Liver (tissue), 9 donors: ENCODE data around the gene ADGRD1. TPM values are rescaled to one million over a fixed set of nuclear protein-coding genes. Genes with fewer than 3 reads are reported as not detected.

Experiments
- DNase-seq: peaks from one replicate; pipeline ENCODE4 v3.0.0-alpha.2; 2017; ENCODE audit warnings: low spot score
- H3K27ac ChIP-seq, 2 donors: one replicate each; pipeline ENCODE4 v1.7.0; 2013; ENCODE audit warnings: inconsistent platforms in 2 of 2, low read length in 2 of 2, control low read depth in 1 of 2, low read depth in 1 of 2, mild to moderate bottlenecking in 1 of 2
- H3K27me3 ChIP-seq, 4 donors: one replicate each; pipeline versions ENCODE4 v1.6.1 to v1.7.0; 2013; ENCODE audit warnings: low read length in 3 of 4, inconsistent platforms in 1 of 4, mild to moderate bottlenecking in 1 of 4, moderate library complexity in 1 of 4; ENCODE audit not compliant: control insufficient read depth in 4 of 4, insufficient read depth in 4 of 4
- H3K36me3 ChIP-seq, 4 donors: one replicate each; pipeline versions ENCODE4 v1.6.1 to v1.7.0; 2013; ENCODE audit warnings: low read length in 3 of 4, mild to moderate bottlenecking in 3 of 4, low read depth in 1 of 4, moderate library complexity in 1 of 4; ENCODE audit not compliant: control insufficient read depth in 4 of 4, insufficient read depth in 3 of 4
- H3K4me1 ChIP-seq, 4 donors: one replicate each; pipeline versions ENCODE4 v1.6.1 to v1.7.0; 2013; ENCODE audit warnings: low read length in 3 of 4, mild to moderate bottlenecking in 3 of 4, moderate library complexity in 1 of 4; ENCODE audit not compliant: control insufficient read depth in 4 of 4, insufficient read depth in 4 of 4
- H3K4me3 ChIP-seq, 3 donors: one replicate each; pipeline versions ENCODE4 v1.6.1 to v1.7.0; 2013; ENCODE audit warnings: low read length in 3 of 3, control low read depth in 1 of 3, low read depth in 1 of 3, mild to moderate bottlenecking in 1 of 3
- H3K9ac ChIP-seq, 2 donors: one replicate each; pipeline ENCODE4 v1.7.0; 2013; ENCODE audit warnings: low read length in 2 of 2, mild to moderate bottlenecking in 2 of 2, moderate library complexity in 2 of 2, control low read depth in 1 of 2, low read depth in 1 of 2
- H3K9me3 ChIP-seq, 4 donors: one replicate each; pipeline versions ENCODE4 v1.6.1 to v1.7.0; 2013; ENCODE audit warnings: low read length in 3 of 4; ENCODE audit not compliant: control insufficient read depth in 4 of 4
- FOXA2 ChIP-seq: IDR thresholded peaks from 2 replicates; pipeline ENCODE4 v1.6.1; 2016; ENCODE audit warnings: antibody characterized with exemption
- GABPA ChIP-seq, 2 donors: IDR thresholded peaks in 1 of 2; conservative IDR thresholded peaks in 1 of 2; 2 replicates each; pipeline ENCODE4 v1.6.1; 2016; ENCODE audit warnings: antibody characterized with exemption in 2 of 2, mild to moderate bottlenecking in 1 of 2, moderate library complexity in 1 of 2
- HNF4A ChIP-seq, 2 donors: conservative IDR thresholded peaks; 2 replicates each; pipeline ENCODE4 v1.6.1; 2016; ENCODE audit warnings: antibody characterized with exemption in 2 of 2, mild to moderate bottlenecking in 2 of 2
- HNF4G ChIP-seq: IDR thresholded peaks from 2 replicates; pipeline ENCODE4 v1.6.1; 2016; ENCODE audit warnings: antibody characterized with exemption
- JUND ChIP-seq, 2 donors: IDR thresholded peaks; 2 replicates each; pipeline ENCODE4 v1.6.1; 2016; ENCODE audit warnings: antibody characterized with exemption in 2 of 2
- NR2F2 ChIP-seq: IDR thresholded peaks from 2 replicates; pipeline ENCODE4 v1.6.1; 2016; ENCODE audit warnings: antibody characterized with exemption
- RAD21 ChIP-seq, 2 donors: IDR thresholded peaks; 2 replicates each; pipeline ENCODE4 v1.6.1; 2016; ENCODE audit warnings: antibody characterized with exemption in 2 of 2, mild to moderate bottlenecking in 2 of 2
- SP1 ChIP-seq: IDR thresholded peaks from 2 replicates; pipeline ENCODE4 v1.6.1; 2018; ENCODE audit warnings: antibody characterized with exemption, mild to moderate bottlenecking
- YY1 ChIP-seq: IDR thresholded peaks from 2 replicates; pipeline ENCODE4 v1.6.1; 2016; ENCODE audit warnings: antibody characterized with exemption, mild to moderate bottlenecking
- WGBS: extraction: QIAGEN DNeasy Blood & Tissue Kit; methylation state at CpG from one replicate; pipeline ENCODE4 v1.1.7; 2013; 5-methylcytosine and 5-hydroxymethylcytosine counted together
- polyA plus RNA-seq, 2 donors: library from polyadenylated mRNA; stranded (reverse) in 1 of 2; unstranded in 1 of 2; fragments of 200-250 nt in 1 of 2; fragments of >200 nt in 1 of 2; fragmentation: Nextera tagmentation in 1 of 2; extraction: Ambion mirVana in 1 of 2; gene quantifications; one replicate each; pipeline versions ENCODE4 v1.2.1 to v1.2.3, GENCODE V29; 2013 to 2015
- total RNA-seq, 2 donors: library from RNA; depleted of rRNA; stranded (reverse); fragments of >200 nt; gene quantifications; one replicate each; pipeline ENCODE4 v1.2.3, GENCODE V29; 2014
- TF ChIP-seq, protein P1 (sequence below): IDR thresholded peaks from 2 replicates; pipeline ENCODE4 v1.6.1; 2016; ENCODE audit warnings: antibody characterized with exemption
- TF ChIP-seq, protein P2 (sequence below): IDR thresholded peaks from 2 replicates; pipeline ENCODE4 v1.6.1; 2016; ENCODE audit warnings: antibody characterized with exemption
- TF ChIP-seq, protein P3 (sequence below): fragments of 150-350 bp; IDR thresholded peaks from 2 replicates; pipeline ENCODE4 v1.5.1; 2017; ENCODE audit warnings: improper control_type of control experiment, low read depth, low read length; ENCODE audit not compliant: missing input control
- TF ChIP-seq, protein P4 (sequence below): IDR thresholded peaks from 2 replicates; pipeline ENCODE4 v1.6.1; 2016; ENCODE audit warnings: antibody characterized with exemption, mild to moderate bottlenecking
- donor health status: healthy.
- donor health status: healthy.
- donor health status: healthy.
- donor health status: healthy.
- donor health status: healthy.

ADGRD1 gene
- total and polyA plus RNA-seq, 4 donors, result 2.7 to 7.1 (median 4.6) TPM

DNA sequence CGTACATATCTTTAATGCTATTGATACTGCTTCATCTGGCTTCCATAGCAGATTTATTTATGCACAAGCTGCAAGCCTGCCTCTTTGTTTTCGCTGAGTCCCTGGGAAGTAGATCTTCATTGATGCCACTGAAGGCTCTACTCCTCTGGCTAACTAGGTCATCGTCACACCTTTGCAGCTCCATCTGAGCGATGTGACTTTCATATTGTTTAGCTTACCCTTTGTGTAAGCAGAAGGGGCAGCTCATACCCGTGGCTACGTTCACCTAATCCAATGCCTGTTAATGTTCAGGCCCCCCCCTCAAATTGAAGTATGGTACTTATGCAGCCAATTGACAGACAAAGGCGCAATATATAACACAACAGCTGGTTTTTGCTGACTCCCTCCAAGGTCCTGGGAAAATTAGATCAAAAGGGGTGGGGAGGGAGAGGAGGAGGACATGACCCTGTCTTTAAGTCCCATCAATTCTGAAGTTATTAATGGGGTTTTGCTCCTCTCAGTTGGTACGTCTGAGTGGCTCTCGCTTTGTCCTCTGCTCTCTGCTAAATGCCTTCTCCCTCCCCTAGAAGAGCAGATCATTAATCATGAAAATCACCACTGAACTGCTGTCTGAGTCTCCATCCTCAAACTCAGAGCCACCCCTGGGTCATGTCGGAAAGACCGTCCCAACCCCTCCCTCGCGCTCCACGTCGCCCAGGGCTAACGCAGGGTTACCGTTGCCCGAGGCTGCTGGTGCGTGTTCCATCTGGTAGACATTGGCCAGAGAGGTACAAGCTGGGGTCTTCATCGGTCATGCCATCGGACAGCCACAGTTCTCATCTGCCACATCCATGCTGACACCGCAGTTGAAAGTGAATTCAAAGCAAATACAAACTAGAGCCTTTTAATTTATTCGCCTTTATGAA lies 128.8 kb downstream of the ADGRD1 start:
- no peaks in the 10 kb centered on the region for H3K4me1 ChIP-seq
- H3K4me3 ChIP-seq, result no peak overlapping the region
- no peak overlapping the region for H3K27ac ChIP-seq
- no peak overlapping the region for H3K9ac ChIP-seq
- no peaks in the 10 kb centered on the region for H3K27me3 ChIP-seq
- WGBS, result 87% methylated on average over 23 of the region's 23 CpGs
- DNase-seq, result no peak
- H3K9me3 ChIP-seq, result no peaks in the 10 kb centered on the region
- no peaks in the 10 kb centered on the region for H3K36me3 ChIP-seq
- TF ChIP-seq, protein P1, sequence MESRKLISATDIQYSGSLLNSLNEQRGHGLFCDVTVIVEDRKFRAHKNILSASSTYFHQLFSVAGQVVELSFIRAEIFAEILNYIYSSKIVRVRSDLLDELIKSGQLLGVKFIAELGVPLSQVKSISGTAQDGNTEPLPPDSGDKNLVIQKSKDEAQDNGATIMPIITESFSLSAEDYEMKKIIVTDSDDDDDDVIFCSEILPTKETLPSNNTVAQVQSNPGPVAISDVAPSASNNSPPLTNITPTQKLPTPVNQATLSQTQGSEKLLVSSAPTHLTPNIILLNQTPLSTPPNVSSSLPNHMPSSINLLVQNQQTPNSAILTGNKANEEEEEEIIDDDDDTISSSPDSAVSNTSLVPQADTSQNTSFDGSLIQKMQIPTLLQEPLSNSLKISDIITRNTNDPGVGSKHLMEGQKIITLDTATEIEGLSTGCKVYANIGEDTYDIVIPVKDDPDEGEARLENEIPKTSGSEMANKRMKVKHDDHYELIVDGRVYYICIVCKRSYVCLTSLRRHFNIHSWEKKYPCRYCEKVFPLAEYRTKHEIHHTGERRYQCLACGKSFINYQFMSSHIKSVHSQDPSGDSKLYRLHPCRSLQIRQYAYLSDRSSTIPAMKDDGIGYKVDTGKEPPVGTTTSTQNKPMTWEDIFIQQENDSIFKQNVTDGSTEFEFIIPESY, result no peak
- no peak for TF ChIP-seq HNF4G
- TF ChIP-seq, protein P2, sequence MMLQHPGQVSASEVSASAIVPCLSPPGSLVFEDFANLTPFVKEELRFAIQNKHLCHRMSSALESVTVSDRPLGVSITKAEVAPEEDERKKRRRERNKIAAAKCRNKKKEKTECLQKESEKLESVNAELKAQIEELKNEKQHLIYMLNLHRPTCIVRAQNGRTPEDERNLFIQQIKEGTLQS, result no peak
- TF ChIP-seq NR2F2, result no peak
- TF ChIP-seq GABPA (IDR thresholded peaks at IDR 0.05 in 1 of 2, conservative IDR thresholded peaks at IDR 0.05 in 1 of 2), result no peak
- TF ChIP-seq, protein P3, sequence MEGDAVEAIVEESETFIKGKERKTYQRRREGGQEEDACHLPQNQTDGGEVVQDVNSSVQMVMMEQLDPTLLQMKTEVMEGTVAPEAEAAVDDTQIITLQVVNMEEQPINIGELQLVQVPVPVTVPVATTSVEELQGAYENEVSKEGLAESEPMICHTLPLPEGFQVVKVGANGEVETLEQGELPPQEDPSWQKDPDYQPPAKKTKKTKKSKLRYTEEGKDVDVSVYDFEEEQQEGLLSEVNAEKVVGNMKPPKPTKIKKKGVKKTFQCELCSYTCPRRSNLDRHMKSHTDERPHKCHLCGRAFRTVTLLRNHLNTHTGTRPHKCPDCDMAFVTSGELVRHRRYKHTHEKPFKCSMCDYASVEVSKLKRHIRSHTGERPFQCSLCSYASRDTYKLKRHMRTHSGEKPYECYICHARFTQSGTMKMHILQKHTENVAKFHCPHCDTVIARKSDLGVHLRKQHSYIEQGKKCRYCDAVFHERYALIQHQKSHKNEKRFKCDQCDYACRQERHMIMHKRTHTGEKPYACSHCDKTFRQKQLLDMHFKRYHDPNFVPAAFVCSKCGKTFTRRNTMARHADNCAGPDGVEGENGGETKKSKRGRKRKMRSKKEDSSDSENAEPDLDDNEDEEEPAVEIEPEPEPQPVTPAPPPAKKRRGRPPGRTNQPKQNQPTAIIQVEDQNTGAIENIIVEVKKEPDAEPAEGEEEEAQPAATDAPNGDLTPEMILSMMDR, result no peak
- TF ChIP-seq FOXA2, result no peak
- TF ChIP-seq YY1, result no peak
- no peak for TF ChIP-seq RAD21 (IDR thresholded peaks at IDR 0.05)

DNA sequence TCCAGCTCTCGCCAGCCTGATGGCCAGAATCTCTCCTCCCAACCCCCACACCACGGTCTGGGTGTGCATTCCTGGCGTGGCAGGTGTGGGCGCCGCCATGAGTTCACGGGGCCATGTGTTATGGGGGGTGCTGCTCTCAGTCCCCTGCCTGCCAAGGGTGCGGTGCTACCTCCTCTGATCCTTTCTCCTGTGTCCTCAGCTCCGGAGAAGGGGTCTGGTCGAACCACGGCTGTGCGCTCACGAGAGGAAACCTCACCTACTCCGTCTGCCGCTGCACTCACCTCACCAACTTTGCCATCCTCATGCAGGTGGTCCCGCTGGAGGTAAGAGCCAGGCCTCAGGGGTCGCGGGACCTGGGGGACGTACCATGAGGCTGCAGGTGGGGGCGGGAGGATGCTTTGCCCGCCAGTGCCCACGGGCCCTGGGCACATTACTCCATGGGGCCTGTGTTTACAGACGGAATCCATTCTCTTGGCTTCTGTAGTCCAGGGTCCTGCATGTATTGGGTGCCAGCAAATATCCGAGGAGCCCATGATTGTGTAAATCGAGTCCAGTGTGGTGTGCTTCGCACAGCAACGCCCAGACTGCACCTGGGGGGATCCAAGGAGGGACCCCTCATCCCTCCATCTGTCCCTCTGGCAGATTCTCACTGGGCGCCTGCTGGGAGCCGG lies 130.8 kb downstream of the ADGRD1 start:
- no peak for DNase-seq
- Histone ChIP-seq H3K4me1 (no peaks in the 10 kb centered on the region), H3K9ac (no peak overlapping the region), H3K36me3 (no peaks in the 10 kb centered on the region), H3K4me3 (no peak overlapping the region), H3K9me3 (no peaks in the 10 kb centered on the region), H3K27me3 (no peaks in the 10 kb centered on the region), H3K27ac (no peak overlapping the region)
- TF ChIP-seq HNF4G (no peak), SP1 (no peak), HNF4A (conservative IDR thresholded peaks at IDR 0.05) (no peak), JUND (IDR thresholded peaks at IDR 0.05) (no peak)
- TF ChIP-seq, protein P4, sequence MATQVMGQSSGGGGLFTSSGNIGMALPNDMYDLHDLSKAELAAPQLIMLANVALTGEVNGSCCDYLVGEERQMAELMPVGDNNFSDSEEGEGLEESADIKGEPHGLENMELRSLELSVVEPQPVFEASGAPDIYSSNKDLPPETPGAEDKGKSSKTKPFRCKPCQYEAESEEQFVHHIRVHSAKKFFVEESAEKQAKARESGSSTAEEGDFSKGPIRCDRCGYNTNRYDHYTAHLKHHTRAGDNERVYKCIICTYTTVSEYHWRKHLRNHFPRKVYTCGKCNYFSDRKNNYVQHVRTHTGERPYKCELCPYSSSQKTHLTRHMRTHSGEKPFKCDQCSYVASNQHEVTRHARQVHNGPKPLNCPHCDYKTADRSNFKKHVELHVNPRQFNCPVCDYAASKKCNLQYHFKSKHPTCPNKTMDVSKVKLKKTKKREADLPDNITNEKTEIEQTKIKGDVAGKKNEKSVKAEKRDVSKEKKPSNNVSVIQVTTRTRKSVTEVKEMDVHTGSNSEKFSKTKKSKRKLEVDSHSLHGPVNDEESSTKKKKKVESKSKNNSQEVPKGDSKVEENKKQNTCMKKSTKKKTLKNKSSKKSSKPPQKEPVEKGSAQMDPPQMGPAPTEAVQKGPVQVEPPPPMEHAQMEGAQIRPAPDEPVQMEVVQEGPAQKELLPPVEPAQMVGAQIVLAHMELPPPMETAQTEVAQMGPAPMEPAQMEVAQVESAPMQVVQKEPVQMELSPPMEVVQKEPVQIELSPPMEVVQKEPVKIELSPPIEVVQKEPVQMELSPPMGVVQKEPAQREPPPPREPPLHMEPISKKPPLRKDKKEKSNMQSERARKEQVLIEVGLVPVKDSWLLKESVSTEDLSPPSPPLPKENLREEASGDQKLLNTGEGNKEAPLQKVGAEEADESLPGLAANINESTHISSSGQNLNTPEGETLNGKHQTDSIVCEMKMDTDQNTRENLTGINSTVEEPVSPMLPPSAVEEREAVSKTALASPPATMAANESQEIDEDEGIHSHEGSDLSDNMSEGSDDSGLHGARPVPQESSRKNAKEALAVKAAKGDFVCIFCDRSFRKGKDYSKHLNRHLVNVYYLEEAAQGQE, result no peak
- WGBS, result 92% methylated on average over 28 of the region's 28 CpGs
